ENCODE data around the gene DNAJB2.

The DNAJB2 gene

DNA sequence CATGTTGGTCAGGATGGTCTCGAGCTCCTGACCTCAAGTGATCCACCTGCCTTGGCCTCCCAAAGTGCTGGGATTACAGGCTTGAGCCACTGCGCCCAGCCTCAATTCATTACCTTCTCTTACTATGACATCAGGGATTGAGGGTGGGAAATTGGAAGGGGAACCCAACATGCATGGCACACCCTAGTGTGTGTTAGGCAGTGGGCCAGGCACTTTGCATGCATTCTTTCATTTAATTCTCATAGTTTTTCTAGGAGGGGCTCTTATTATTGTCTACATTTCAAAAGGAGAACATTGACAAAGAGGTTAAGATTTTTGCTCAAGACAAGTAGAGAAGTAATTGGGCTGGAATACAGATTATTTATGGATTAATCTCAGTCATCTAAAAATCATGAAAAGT is 10.9 kb upstream of the DNAJB2 start:
- DNase-seq: no peak
- Histone ChIP-seq H3K4me1 (ENCODE audit: control extremely low read depth in 1 of 4, control insufficient read depth in 4 of 4, insufficient read depth in 4 of 4, low read length in 3 of 4) (no peaks in the 10 kb centered on the region), H3K36me3 (ENCODE audit: control insufficient read depth in 4 of 4, insufficient read depth in 4 of 4, low read length in 3 of 4) (no peaks in the 10 kb centered on the region), H3K4me3 (ENCODE audit: control insufficient read depth in 1 of 7, extremely low read depth in 1 of 7, insufficient read depth in 4 of 7, low read depth in 2 of 7, low read length in 6 of 7) (no peak overlapping the region), H3K9me3 (ENCODE audit: control extremely low read depth in 1 of 5, control insufficient read depth in 4 of 5, insufficient read depth in 2 of 5, low read depth in 1 of 5, low read length in 4 of 5) (no peaks in the 10 kb centered on the region), H3K27ac (ENCODE audit: insufficient read depth in 1 of 2, low read depth in 1 of 2, low read length in 2 of 2, poor library complexity in 1 of 2, severe bottlenecking in 2 of 2) (no peak overlapping the region), H3K27me3 (replicated peaks in 2 of 5; ENCODE audit: control insufficient read depth in 4 of 5, insufficient read depth in 5 of 5, low read length in 4 of 5) (peaks cover 0 to 7% (median 0%) of the 10 kb centered on the region in 5 experiments)
- no CpG with 5 or more reads among the region's 2 CpGs for WGBS (ENCODE audit: insufficient coverage)
- ChIA-PET CTCF (interaction anchor here (0.6 to 3.0 kb wide), 2 partner anchors 13 to 31 kb away, joined by 3 to 11 read pairs; partner anchors contain the start of gene TUBA4A), POLR2A (no interaction called here)

GRCh38 chr2:219269362-219270054 is 9.7 kb upstream of the DNAJB2 start:
- H3K4me1 ChIP-seq (ENCODE audit: control extremely low read depth in 1 of 4, control insufficient read depth in 4 of 4, insufficient read depth in 4 of 4, low read length in 3 of 4): no peaks in the 10 kb centered on the region
- 94% methylated on average over 7 of the region's 8 CpGs for WGBS (ENCODE audit: insufficient coverage)
- ChIA-PET CTCF (interaction anchor here (1.9 to 18.3 kb wide), 3 partner anchors 9 to 26 kb away, joined by 7 to 381 read pairs (median 11); partner anchors contain the start of genes DNAJB2 and TUBA4A), POLR2A (no interaction called here)
- no peak for DNase-seq
- H3K27me3 ChIP-seq (replicated peaks in 2 of 5; ENCODE audit: control insufficient read depth in 4 of 5, insufficient read depth in 5 of 5, low read length in 4 of 5): peaks cover 0 to 11% (median 0%) of the 10 kb centered on the region in 5 experiments
- no peaks in the 10 kb centered on the region for H3K36me3 ChIP-seq (ENCODE audit: control insufficient read depth in 4 of 4, insufficient read depth in 4 of 4, low read length in 3 of 4)
- no peak overlapping the region for H3K27ac ChIP-seq (ENCODE audit: insufficient read depth in 1 of 2, low read depth in 1 of 2, low read length in 2 of 2, poor library complexity in 1 of 2, severe bottlenecking in 2 of 2)
- no peak overlapping the region for H3K4me3 ChIP-seq (ENCODE audit: control insufficient read depth in 1 of 7, extremely low read depth in 1 of 7, insufficient read depth in 4 of 7, low read depth in 2 of 7, low read length in 6 of 7)
- no peaks in the 10 kb centered on the region for H3K9me3 ChIP-seq (ENCODE audit: control extremely low read depth in 1 of 5, control insufficient read depth in 4 of 5, insufficient read depth in 2 of 5, low read depth in 1 of 5, low read length in 4 of 5)

GRCh38 chr2:219270055-219270372 is 9.2 kb upstream of the DNAJB2 start:
- Histone ChIP-seq H3K9me3 (ENCODE audit: control extremely low read depth in 1 of 5, control insufficient read depth in 4 of 5, insufficient read depth in 2 of 5, low read depth in 1 of 5, low read length in 4 of 5) (no peaks in the 10 kb centered on the region), H3K4me3 (ENCODE audit: control insufficient read depth in 1 of 7, extremely low read depth in 1 of 7, insufficient read depth in 4 of 7, low read depth in 2 of 7, low read length in 6 of 7) (no peak overlapping the region), H3K27me3 (replicated peaks in 2 of 5; ENCODE audit: control insufficient read depth in 4 of 5, insufficient read depth in 5 of 5, low read length in 4 of 5) (peaks cover 0 to 11% (median 0%) of the 10 kb centered on the region in 5 experiments), H3K4me1 (ENCODE audit: control extremely low read depth in 1 of 4, control insufficient read depth in 4 of 4, insufficient read depth in 4 of 4, low read length in 3 of 4) (no peaks in the 10 kb centered on the region), H3K36me3 (ENCODE audit: control insufficient read depth in 4 of 4, insufficient read depth in 4 of 4, low read length in 3 of 4) (no peaks in the 10 kb centered on the region), H3K27ac (ENCODE audit: insufficient read depth in 1 of 2, low read depth in 1 of 2, low read length in 2 of 2, poor library complexity in 1 of 2, severe bottlenecking in 2 of 2) (no peak overlapping the region)
- no peak for DNase-seq
- ChIA-PET CTCF (interaction anchor here (1.9 to 18.3 kb wide), 2 partner anchors 8 to 25 kb away, joined by 7 to 381 read pairs; partner anchors contain the start of gene DNAJB2), POLR2A (no interaction called here)
- 93% methylated on average over 4 of the region's 5 CpGs for WGBS (ENCODE audit: insufficient coverage)

GRCh38 chr2:219271021-219271420 is 8.1 kb upstream of the DNAJB2 start:
- H3K27ac ChIP-seq (ENCODE audit: insufficient read depth in 1 of 2, low read depth in 1 of 2, low read length in 2 of 2, poor library complexity in 1 of 2, severe bottlenecking in 2 of 2): no peak overlapping the region
- peaks cover 0 to 11% (median 0%) of the 10 kb centered on the region in 5 experiments for H3K27me3 ChIP-seq (replicated peaks in 2 of 5; ENCODE audit: control insufficient read depth in 4 of 5, insufficient read depth in 5 of 5, low read length in 4 of 5)
- H3K9me3 ChIP-seq (ENCODE audit: control extremely low read depth in 1 of 5, control insufficient read depth in 4 of 5, insufficient read depth in 2 of 5, low read depth in 1 of 5, low read length in 4 of 5): no peaks in the 10 kb centered on the region
- ChIA-PET POLR2A (no interaction called here), CTCF (interaction anchor here (1.0 to 18.3 kb wide), 3 partner anchors 9 to 24 kb away, joined by 3 to 381 read pairs (median 4); no protein-coding TSS in a partner anchor)
- H3K4me3 ChIP-seq (ENCODE audit: control insufficient read depth in 1 of 7, extremely low read depth in 1 of 7, insufficient read depth in 4 of 7, low read depth in 2 of 7, low read length in 6 of 7): no peak overlapping the region
- 100% methylated on average over 2 of the region's 2 CpGs for WGBS (ENCODE audit: insufficient coverage)
- no peaks in the 10 kb centered on the region for H3K4me1 ChIP-seq (ENCODE audit: control extremely low read depth in 1 of 4, control insufficient read depth in 4 of 4, insufficient read depth in 4 of 4, low read length in 3 of 4)
- H3K36me3 ChIP-seq (ENCODE audit: control insufficient read depth in 4 of 4, insufficient read depth in 4 of 4, low read length in 3 of 4): no peaks in the 10 kb centered on the region
- DNase-seq: no peak

DNA sequence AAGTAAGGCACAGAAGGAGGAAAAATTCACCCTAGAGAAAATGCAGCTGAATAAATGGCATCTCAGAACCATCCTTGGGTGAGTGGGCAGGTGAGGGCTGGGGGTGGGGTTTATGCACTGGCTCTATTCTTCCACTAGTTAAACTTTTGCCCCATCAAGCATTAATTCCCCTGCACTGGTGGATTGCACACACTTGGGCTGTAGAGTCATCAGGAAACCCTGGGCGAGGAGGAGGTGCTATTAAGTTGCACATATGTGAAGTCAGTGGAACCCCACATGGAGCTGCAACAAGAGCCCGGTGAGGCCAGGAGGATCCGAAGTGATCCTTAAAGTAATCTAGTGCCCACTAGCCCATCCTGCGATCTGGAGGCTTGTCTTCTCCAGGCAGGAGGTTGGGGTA is 6.8 kb upstream of the DNAJB2 start:
- peaks cover 0 to 11% (median 0%) of the 10 kb centered on the region in 5 experiments for H3K27me3 ChIP-seq (replicated peaks in 2 of 5; ENCODE audit: control insufficient read depth in 4 of 5, insufficient read depth in 5 of 5, low read length in 4 of 5)
- ChIA-PET POLR2A (no interaction called here), CTCF (interaction anchor here (0.9 to 18.3 kb wide), 3 partner anchors 12 to 23 kb away, joined by 3 to 381 read pairs (median 6); no protein-coding TSS in a partner anchor)
- H3K4me3 ChIP-seq (ENCODE audit: control insufficient read depth in 1 of 7, extremely low read depth in 1 of 7, insufficient read depth in 4 of 7, low read depth in 2 of 7, low read length in 6 of 7): no peak overlapping the region
- H3K4me1 ChIP-seq (ENCODE audit: control extremely low read depth in 1 of 4, control insufficient read depth in 4 of 4, insufficient read depth in 4 of 4, low read length in 3 of 4): peaks cover 0 to 1% (median under 1%) of the 10 kb centered on the region in 4 experiments
- H3K27ac ChIP-seq (ENCODE audit: insufficient read depth in 1 of 2, low read depth in 1 of 2, low read length in 2 of 2, poor library complexity in 1 of 2, severe bottlenecking in 2 of 2): no peak overlapping the region
- H3K9me3 ChIP-seq (ENCODE audit: control extremely low read depth in 1 of 5, control insufficient read depth in 4 of 5, insufficient read depth in 2 of 5, low read depth in 1 of 5, low read length in 4 of 5): no peaks in the 10 kb centered on the region
- no peaks in the 10 kb centered on the region for H3K36me3 ChIP-seq (ENCODE audit: control insufficient read depth in 4 of 4, insufficient read depth in 4 of 4, low read length in 3 of 4)
- no peak for DNase-seq
- 100% methylated on average over 3 of the region's 4 CpGs for WGBS (ENCODE audit: insufficient coverage)

DNA sequence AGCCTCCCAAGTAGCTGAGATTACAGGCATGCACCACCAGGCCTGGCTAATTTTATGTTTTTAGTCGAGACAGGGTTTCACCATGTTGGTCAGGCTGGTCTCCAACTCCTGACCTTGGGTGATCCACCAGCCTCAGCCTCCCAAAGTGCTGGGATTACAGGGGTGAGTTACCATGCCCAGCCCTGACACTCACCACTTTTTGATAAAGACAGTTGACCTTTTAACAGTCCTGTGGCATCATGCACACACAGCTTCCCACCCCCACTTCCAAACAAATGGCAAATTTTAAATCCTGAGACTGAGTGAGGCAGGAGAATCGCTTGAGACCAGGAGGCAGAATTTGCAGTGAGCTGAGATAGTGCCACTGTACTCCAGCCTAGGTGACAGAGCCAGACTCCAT is 6.2 kb upstream of the DNAJB2 start:
- no peak for DNase-seq
- no CpG with 5 or more reads among the region's 2 CpGs for WGBS (ENCODE audit: insufficient coverage)
- ChIA-PET POLR2A (no interaction called here), CTCF (interaction anchor here (0.9 to 18.3 kb wide), 3 partner anchors 11 to 22 kb away, joined by 3 to 381 read pairs (median 6); no protein-coding TSS in a partner anchor)
- H3K27ac ChIP-seq (ENCODE audit: insufficient read depth in 1 of 2, low read depth in 1 of 2, low read length in 2 of 2, poor library complexity in 1 of 2, severe bottlenecking in 2 of 2): no peak overlapping the region
- H3K36me3 ChIP-seq (ENCODE audit: control insufficient read depth in 4 of 4, insufficient read depth in 4 of 4, low read length in 3 of 4): no peaks in the 10 kb centered on the region
- no peak overlapping the region for H3K4me3 ChIP-seq (ENCODE audit: control insufficient read depth in 1 of 7, extremely low read depth in 1 of 7, insufficient read depth in 4 of 7, low read depth in 2 of 7, low read length in 6 of 7)
- no peaks in the 10 kb centered on the region for H3K9me3 ChIP-seq (ENCODE audit: control extremely low read depth in 1 of 5, control insufficient read depth in 4 of 5, insufficient read depth in 2 of 5, low read depth in 1 of 5, low read length in 4 of 5)
- peaks cover 0 to 11% (median 0%) of the 10 kb centered on the region in 5 experiments for H3K27me3 ChIP-seq (replicated peaks in 2 of 5; ENCODE audit: control insufficient read depth in 4 of 5, insufficient read depth in 5 of 5, low read length in 4 of 5)
- peaks cover under 1 to 8% (median 7%) of the 10 kb centered on the region in 4 experiments for H3K4me1 ChIP-seq (ENCODE audit: control extremely low read depth in 1 of 4, control insufficient read depth in 4 of 4, insufficient read depth in 4 of 4, low read length in 3 of 4)

DNA sequence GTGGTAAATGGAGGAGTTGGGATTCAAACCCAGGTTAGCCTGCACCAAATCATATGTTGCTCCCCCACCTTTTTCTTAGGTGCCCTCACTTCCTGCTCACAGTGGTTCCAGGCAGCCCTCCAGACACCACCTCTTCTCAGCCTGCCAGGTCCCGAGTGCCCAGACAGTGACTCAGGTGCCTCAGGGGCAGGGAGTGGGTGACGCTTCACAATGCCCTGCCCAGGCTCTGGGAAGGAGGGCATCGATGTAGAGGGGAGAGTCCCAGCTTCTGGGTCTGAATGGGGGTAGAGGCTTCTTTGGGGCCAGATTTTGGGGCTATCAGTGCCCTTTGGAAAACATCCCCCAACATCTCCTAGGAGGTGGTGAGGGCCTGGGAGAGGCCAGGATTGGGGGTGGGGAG is 5.2 kb upstream of the DNAJB2 start:
- Histone ChIP-seq H3K4me3 (ENCODE audit: control insufficient read depth in 1 of 7, extremely low read depth in 1 of 7, insufficient read depth in 4 of 7, low read depth in 2 of 7, low read length in 6 of 7) (no peak overlapping the region), H3K4me1 (ENCODE audit: control extremely low read depth in 1 of 4, control insufficient read depth in 4 of 4, insufficient read depth in 4 of 4, low read length in 3 of 4) (peaks cover 8 to 17% (median 16%) of the 10 kb centered on the region in 4 experiments), H3K27ac (ENCODE audit: insufficient read depth in 1 of 2, low read depth in 1 of 2, low read length in 2 of 2, poor library complexity in 1 of 2, severe bottlenecking in 2 of 2) (no peak overlapping the region), H3K9me3 (ENCODE audit: control extremely low read depth in 1 of 5, control insufficient read depth in 4 of 5, insufficient read depth in 2 of 5, low read depth in 1 of 5, low read length in 4 of 5) (no peaks in the 10 kb centered on the region), H3K27me3 (replicated peaks in 2 of 5; ENCODE audit: control insufficient read depth in 4 of 5, insufficient read depth in 5 of 5, low read length in 4 of 5) (peaks cover 0 to 11% (median 0%) of the 10 kb centered on the region in 5 experiments), H3K36me3 (ENCODE audit: control insufficient read depth in 4 of 4, insufficient read depth in 4 of 4, low read length in 3 of 4) (no peaks in the 10 kb centered on the region)
- ChIA-PET CTCF (interaction anchor here (0.7 to 18.3 kb wide), 5 partner anchors 13 to 78 kb away, joined by 3 to 381 read pairs (median 6); partner anchors contain the start of genes TUBA4A and TUBA4B), POLR2A (interaction anchor here (1.2 kb wide), 1 partner anchor 21 kb away, joined by 3 read pairs; the partner anchor contains the start of genes TUBA4A and TUBA4B)
- DNase-seq: no peak
- 94% methylated on average over 2 of the region's 3 CpGs for WGBS (ENCODE audit: insufficient coverage)
